SK-N-SH treated with all-trans-retinoic acid at 6 μM for 48 hours (cell line): ENCODE data around the gene KRT71.

ENCODE experiments used
- CREB5 ChIP-seq: fragments of 250-450 bp; sonication (Bioruptor Pico); IDR thresholded peaks from 2 replicates; pipeline ENCODE4 v1.5.1; 2020; ENCODE audit warnings: low read depth, mild to moderate bottlenecking, moderate library complexity
- CSDC2 ChIP-seq: fragments of 250-450 bp; sonication (Bioruptor Pico); IDR thresholded peaks from 2 replicates; pipeline ENCODE4 v1.5.0; 2020; ENCODE audit warnings: mild to moderate bottlenecking, moderate library complexity
- GLIS3 ChIP-seq: fragments of 250-450 bp; sonication (Bioruptor Pico); IDR thresholded peaks from 2 replicates; pipeline ENCODE4 v1.5.0; 2020; ENCODE audit warnings: mild to moderate bottlenecking, moderate library complexity
- PATZ1 ChIP-seq: fragments of 250-450 bp; sonication (Bioruptor Pico); IDR thresholded peaks from 2 replicates; pipeline ENCODE4 v1.8.0; 2020; ENCODE audit warnings: mild to moderate bottlenecking, moderate library complexity, borderline replicate concordance
- RARB ChIP-seq: fragments of 250-450 bp; sonication (Bioruptor Pico); IDR thresholded peaks from 2 replicates; pipeline ENCODE4 v1.8.0; 2021; ENCODE audit warnings: mild to moderate bottlenecking, moderate library complexity
- TSHZ2 ChIP-seq: fragments of 250-450 bp; sonication (Bioruptor Pico); IDR thresholded peaks from 2 replicates; pipeline ENCODE4 v1.5.0; 2020; ENCODE audit warnings: mild to moderate bottlenecking, moderate library complexity
- ZC3H10 ChIP-seq: fragments of 250-450 bp; sonication (Bioruptor Pico); IDR thresholded peaks from 2 replicates; pipeline ENCODE4 v1.5.1; 2021; ENCODE audit warnings: mild to moderate bottlenecking, moderate library complexity
- ZFP3 ChIP-seq: fragments of 250-450 bp; sonication (Bioruptor Pico); IDR thresholded peaks from 2 replicates; pipeline ENCODE4 v1.5.0; 2020; ENCODE audit warnings: mild to moderate bottlenecking, moderate library complexity
- ZFP30 ChIP-seq: fragments of 450-650 bp; formaldehyde crosslinking; IDR thresholded peaks from 2 replicates; pipeline ENCODE4 v1.5.0; 2022; ENCODE audit warnings: mild to moderate bottlenecking, moderate library complexity

- TF ChIP-seq ZC3H10 (CRISPR knock-in tag) (no peak), PATZ1 (CRISPR knock-in tag) (no peak), ZFP3 (CRISPR knock-in tag) (no peak), CREB5 (CRISPR knock-in tag) (no peak), TSHZ2 (CRISPR knock-in tag) (no peak), RARB (CRISPR knock-in tag) (no peak), ZFP30 (no peak), GLIS3 (CRISPR knock-in tag) (no peak), CSDC2 (no peak)
These were observed 31.2 kb downstream of the KRT71 start for GRCh38 chr12:52521568-52522266.
